NCI-H446 treated with DMSO at 0.1 percent for 48 hours (cell line): Measurements from ENCODE around the gene VDR.
"Not testable (repeated sequence)": the region's sequence is repeated elsewhere in the genome, so short reads cannot be mapped to it uniquely, and the experiment has no call there.

Experiments used
- DNase-seq: peaks from one replicate; lab custom pipeline; 2025; lab: John Stamatoyannopoulos, UW

Gene VDR

DNA sequence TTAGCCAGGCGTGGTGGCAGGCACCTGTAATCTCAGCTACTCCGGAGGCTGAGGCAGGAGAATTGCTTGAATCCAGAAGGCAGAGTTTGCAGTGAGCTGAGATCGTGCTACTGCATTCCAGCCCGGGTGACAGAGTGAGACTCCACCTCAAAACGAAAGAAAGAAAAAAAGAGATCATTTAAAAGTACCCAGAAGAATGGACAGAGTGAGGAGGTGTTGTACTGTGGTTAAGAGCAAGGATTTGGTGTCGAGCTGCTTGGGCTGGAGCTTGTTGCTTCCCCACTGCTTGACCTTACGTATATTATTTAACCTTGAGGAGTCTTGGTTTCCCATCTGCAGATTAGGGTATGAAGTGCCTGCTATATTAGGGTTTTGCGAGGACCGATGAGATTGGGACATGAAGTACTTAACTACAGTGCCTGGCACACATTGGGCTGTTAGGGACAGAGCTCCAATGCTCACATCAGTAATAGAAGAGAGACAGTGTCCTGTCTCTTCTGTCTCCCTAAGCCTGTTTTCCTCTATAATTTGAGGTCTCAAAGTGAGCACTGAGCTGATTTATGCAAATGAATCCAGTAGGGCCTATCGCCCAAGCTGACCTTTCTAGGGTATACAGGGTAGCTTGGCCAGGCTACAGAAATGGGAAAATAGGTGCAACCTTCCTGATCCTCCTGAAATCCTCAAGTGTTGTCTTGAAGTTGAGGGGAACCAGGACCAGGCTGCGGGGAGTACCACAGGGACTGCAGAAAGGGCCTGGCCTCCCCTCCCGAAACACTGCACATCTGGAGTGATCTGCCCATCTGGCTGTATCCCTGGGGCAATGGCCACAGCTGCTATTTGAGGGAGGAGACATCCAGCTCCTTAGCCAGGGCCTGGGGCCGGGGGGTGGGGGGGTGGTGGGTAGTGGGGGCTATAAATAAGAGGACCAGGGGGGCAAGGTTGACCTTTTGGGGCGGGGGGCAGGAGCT lies 76.5 kb downstream of the VDR start:
- no peak for DNase-seq

- no peak for DNase-seq
Measured at GRCh38 chr12:47825173-47825639, 79.6 kb downstream of the VDR start.

DNA sequence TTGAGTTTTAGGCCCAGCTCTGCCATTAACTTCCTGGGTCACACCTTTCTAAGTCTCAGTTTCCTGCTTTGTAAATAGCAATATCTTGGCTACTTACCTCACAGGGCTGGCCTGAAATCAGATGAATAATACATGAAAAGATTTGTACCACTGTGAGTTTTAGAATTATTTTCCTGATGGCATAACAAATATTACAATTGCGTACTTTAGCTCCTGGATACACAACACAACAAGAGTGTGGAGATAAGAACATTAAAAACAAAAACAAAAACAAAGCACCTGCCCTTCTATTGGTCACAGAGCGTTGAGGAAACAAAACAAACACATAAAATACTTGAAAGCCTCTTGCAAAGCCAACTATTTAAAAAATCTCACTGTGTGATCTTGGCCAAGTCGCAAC lies 80.2 kb downstream of the VDR start:
- no peak for DNase-seq

DNA sequence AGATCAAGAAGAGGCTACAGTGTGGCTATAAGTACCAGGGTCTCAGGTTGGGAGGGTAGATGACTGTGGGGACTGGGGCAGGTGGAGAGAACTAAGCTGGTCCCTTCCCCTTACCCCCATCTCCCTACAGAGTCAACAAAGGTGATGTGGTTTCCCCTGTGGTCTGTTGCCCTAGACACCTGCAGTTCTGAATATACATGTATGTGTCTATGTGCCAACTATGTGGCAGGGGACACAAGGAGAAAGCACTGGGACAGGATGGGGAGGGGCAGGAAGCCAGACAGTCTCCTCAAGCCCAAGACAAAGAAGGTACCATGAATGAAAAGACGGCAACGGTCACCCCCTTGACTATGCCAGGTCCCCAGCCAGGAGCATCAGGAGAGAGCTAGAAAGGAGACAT lies 80.6 kb downstream of the VDR start:
- DNase-seq: no peak

DNA sequence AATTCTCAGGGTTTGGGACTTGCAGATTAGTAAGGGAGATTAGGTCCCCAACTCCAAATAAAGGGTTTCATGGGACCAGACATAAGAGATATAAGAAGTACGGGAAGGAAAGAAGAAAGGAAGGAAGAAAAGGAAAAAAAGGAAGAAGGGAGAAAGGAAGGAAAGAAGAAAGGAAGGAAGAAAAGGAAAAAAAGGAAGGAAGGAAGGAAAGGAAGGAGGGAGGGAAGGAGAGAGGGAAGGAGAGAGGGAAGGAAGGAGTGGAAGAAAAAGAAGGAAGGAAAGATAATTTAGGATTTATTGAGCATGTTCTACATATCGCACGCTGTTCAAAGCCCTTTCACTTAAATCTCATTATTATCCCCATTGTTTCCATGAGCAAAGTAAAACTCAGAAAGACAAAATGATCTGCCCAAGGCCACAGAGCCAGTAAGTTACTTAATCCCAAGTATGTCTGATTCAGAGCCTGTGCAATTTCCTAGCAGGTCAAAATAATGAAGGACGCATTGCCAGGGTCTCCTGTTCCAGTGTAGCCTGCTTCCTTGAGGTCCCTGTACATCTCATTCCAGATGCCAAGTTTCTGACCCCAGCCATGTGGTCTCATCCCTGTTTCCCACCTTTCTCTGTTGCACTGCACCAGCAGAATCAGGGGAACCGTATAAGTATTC lies 81.2 kb downstream of the VDR start:
- DNase-seq: no peak

DNA sequence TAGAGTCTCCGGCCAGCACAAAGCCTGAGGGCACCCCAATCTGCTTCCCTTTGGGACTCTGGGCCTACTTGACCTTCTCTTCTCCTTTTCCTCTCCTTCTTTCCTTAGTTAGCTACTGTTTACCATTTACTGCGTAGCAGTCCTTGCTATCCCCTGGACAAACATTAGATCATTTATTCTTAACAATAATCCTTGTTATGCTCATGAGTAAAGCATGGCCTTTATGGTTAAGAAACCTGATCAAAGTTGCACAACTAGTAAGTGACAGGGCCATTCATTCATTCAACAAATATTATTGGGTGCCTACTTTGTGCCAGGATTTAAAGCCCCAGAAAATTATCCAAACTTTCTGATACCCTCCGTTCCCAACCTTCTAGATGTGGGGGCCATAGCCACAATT lies 81.9 kb downstream of the VDR start:
- no peak for DNase-seq

DNA sequence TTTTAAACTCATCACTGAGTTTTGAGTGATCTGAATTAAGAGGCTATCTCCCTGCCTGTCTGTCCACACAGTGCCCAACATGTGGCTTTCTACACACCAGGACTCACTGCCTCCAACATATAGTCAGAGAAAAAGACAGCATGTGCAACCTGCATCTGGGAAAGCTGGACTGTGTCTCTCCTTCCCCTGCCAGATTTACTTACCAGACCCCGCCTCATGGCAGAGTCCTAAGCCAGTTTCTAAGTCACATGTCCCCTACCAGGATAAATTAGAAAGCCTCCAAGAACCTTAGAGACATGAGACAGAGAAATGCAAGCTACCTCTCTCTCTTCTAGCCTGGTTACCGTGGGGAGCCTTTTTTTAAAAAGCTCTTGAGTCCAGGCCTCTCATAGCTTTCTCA lies 82.4 kb downstream of the VDR start:
- no peak for DNase-seq

GRCh38 chr12:47821346-47821706 lies 83.5 kb downstream of the VDR start:
- DNase-seq: no peak

DNA sequence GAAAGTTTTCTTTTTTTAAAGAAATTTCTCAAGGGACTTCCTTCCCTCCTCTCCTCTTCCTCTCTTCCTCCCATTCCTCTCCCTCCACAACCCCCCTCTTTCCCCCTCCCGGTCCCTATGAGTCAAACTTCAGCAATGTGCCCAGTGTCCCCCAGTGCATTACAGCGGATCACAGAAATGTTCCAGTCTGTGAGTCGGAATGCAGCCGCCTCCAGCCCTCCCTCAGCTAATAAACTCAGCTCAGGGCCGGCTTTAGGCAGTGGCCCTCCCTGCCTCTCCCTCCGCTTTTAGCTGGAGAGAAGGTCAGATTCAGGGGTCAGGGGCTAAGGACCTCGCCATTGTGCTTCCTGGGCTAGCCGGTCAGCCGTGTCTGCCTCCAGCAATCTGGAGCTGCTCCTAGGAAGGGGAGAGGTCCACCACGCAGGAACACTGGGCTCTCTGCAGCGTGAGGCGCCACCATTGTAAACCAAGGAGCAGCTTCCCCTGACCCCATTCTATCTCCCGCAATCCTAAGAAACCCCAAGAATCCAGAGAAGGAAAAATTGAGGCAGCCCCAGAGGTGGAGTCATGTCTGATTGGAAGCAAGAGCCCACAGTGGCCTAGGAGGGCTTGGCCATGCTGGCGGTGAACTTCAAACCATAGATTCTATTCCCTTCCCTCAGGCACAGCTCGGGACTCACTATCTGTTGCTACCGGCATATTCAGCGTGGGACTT lies 84.0 kb downstream of the VDR start:
- no peak for DNase-seq

GRCh38 chr12:47819896-47820630 lies 84.7 kb downstream of the VDR start, which contains the start of gene HDAC7:
HDAC7 (minus strand) TSS chr12:47819903; CDS start chr12:47819785, 118 bp downstream.
- peak; percentile 17 for DNase-seq

DNA sequence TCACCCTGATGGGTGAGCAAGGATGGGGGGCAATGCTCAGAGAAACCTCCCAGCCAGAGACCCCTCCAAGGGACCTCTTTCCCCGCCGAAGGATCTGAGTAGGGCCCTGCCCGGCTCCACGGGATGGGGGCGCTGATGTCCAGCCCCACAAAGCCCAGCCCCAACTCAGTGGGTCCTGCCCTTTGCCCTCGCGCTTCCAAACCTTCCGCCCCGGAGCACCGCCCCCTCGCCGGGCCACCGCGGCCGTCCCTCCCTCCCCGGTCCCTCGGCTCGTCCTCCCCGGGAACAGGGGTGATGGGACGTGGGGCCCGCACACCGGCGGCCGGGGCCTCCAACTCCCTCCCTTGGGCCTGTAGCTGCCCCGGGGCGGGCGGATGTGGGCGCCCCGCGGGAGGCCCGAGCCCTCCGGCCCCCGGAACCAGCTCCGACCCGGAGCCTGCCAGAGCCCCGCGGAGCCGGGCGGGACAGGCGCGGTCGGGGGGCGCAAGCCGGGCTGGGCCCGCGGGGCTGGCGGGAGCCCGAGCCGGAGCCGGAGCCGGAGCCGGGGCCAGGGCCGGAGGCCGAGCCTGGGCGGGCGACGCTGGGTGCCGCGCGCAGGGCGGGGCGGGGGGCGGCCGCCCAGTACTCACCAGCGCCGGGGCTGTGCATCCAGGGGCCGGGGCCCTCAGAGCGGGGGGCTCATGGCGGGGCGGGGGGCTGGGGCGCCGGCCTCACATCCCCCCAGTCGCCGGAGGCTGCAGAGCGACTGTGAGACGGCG lies 85.5 kb downstream of the VDR start:
- DNase-seq: no peak

DNA sequence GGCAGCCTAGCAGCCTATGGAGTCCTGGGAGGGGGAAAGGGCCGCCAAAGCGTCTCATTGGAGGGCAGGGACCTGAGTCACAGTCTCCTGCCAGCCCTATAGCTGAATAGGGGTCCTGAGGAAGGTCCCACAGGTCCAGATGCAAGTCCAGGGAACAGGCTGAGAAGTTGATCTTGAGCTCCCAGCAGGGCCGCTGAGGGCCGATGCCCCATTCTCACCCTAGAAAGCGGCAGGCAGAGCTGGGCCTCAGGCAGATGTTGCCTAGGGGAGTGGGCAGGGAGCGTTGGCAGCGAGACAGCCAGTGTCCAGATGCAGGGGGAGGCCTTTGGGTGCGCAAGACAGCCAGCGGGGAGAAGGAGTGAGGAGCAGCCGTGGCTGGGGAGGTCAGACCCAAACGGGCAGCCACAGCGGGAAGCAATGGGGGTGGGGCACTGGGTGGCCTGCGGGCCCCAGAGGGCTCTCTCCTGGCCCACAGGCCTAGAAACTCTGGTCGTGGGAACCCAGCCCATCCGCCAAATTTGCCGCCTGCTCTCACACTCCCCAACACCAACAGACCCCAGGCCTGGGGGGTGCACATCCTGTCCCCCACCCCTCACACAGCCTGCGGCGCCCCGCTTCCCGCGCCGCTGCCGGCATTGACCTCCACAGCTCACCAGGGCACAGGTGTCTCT lies 86.2 kb downstream of the VDR start:
- no peak for DNase-seq

GRCh38 chr12:47818007-47818376 lies 86.8 kb downstream of the VDR start:
- no peak for DNase-seq

GRCh38 chr12:47817272-47818006 lies 87.4 kb downstream of the VDR start:
- no peak for DNase-seq

DNA sequence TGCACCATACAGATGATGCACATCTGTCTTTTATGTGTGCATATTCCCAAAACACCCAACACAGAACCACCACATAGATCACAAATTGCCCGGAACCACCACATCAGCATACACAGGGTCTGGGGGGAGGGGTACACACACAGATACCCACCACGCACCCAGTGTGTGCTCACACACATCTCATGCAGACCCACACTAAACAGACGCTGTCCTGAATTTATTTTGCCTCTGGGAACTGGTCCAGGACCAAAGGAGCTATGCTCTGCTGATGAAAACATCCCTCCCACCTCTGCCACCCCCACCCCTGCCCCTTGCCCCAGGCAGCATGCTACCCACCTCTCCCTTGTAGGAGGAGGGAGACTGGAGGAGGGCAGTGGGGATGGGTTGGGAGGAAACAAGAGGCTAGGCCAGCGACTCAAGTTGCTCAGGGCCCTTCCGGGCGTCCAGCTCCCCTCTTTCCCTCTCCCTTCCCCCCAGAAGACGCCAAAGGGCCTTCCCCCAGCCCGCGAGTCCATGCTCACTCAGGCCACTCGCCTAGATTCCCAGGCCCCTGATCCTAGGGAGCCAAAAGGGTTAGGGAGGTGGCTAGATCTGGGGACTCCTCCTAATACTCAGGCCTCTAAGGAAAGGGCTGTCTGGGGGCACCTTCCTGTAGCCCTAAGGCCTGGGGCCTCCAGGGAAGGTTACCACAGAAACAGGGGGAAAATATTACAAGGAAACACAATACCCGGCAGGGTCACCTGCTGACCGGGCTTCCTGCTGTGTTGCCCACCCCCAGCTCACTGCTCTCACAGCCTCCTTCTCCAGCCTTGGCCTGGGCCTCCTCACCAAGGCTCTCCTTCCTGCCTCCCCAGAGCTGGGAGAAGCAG lies 88.2 kb downstream of the VDR start:
- DNase-seq: no peak

GRCh38 chr12:47815447-47815846 lies 89.3 kb downstream of the VDR start:
- not testable (repeated sequence) for DNase-seq

GRCh38 chr12:47814539-47815170 lies 90.1 kb downstream of the VDR start:
- no peak for DNase-seq

GRCh38 chr12:47813511-47814196 lies 91.1 kb downstream of the VDR start:
- DNase-seq: no peak
